ENCODE results near the gene CTNND2. TPM values are rescaled to one million over a fixed set of nuclear protein-coding genes. Genes with fewer than 3 reads are reported as not detected.

CTNND2 gene
- total and polyA plus RNA-seq, 10 of the 15 experiments (the other 5 are each of a cell fraction or from before 2014, with no cell fraction given): 0.02 to 0.16 (median 0.04) TPM; not detected in 7

- RAD21 ChIA-PET (ENCODE audit: unreplicated experiment): no interaction called here
- CTCF ChIA-PET: no interaction called here
- Histone ChIP-seq H3K9ac (ENCODE audit: control insufficient read depth, insufficient read depth, low read length) (no peak overlapping the region), H3K27ac (ENCODE audit: control insufficient read depth, insufficient read depth) (no peak overlapping the region), H3K9me3 (replicated peaks; ENCODE audit: control insufficient read depth, insufficient read depth, low read length) (no peaks in the 10 kb centered on the region; the same call in 2 of the 3 replicates), H3K27me3 (replicated peaks in 1 of 2; ENCODE audit: control insufficient read depth in 2 of 2, insufficient read depth in 2 of 2, low read length in 1 of 2) (no peaks in the 10 kb centered on the region), H3K4me2 (ENCODE audit: control insufficient read depth, insufficient read depth) (no peak overlapping the region), H3K36me3 (ENCODE audit: control insufficient read depth in 2 of 2, insufficient read depth in 2 of 2, low read length in 1 of 2) (no peaks in the 10 kb centered on the region), H3K79me2 (ENCODE audit: control insufficient read depth, insufficient read depth, low read length) (no peaks in the 10 kb centered on the region), H3K4me3 (no peak overlapping the region), H3K4me1 (ENCODE audit: control insufficient read depth, insufficient read depth, low read length) (no peaks in the 10 kb centered on the region), H2AFZ (ENCODE audit: control insufficient read depth, low read depth, low read length) (no peak overlapping the region), H4K20me1 (ENCODE audit: control insufficient read depth, insufficient read depth) (no peaks in the 10 kb centered on the region)
- TF ChIP-seq SIN3A (IDR thresholded peaks at IDR 0.05; ENCODE audit: low read depth, low read length) (no peak), E2F8 (IDR thresholded peaks at IDR 0.05; ENCODE audit: low read depth, partially characterized antibody) (no peak), PBX3 (IDR thresholded peaks at IDR 0.05; ENCODE audit: insufficient replicate concordance, low read depth, low read length) (no peak), BRCA1 (IDR thresholded peaks at IDR 0.05; ENCODE audit: low read depth, low read length) (no peak), MEF2B (IDR thresholded peaks at IDR 0.05; ENCODE audit: partially characterized antibody, poor library complexity, severe bottlenecking) (no peak)
- SMC1A ChIA-PET (ENCODE audit: uncharacterized antibody, unreplicated experiment): no interaction called here
- intact Hi-C loops (cut with micrococcal nuclease; ENCODE audit: unreplicated experiment): no loop called here
- in situ Hi-C loops (cut with MboI): no loop called here
- no peak for FAIRE-seq
- ATAC-seq: no peak
- no peak for DNase-seq (ENCODE audit: low read depth, low spot score)
- no TSS peak for BruUV-seq (replicated peaks)
- WGBS (ENCODE audit: insufficient coverage, insufficient replicate concordance, low lambda C conversion rate, missing lambda C conversion rate): 51% methylated on average over 3 of the region's 3 CpGs
- POLR2A ChIA-PET: no interaction called here
These were observed 569.8 kb downstream of the CTNND2 start for GRCh38 chr5:11334404-11334803.

All from GM12878 (cell line).